ENCODE measurements around the gene CPSF3.

DNA sequence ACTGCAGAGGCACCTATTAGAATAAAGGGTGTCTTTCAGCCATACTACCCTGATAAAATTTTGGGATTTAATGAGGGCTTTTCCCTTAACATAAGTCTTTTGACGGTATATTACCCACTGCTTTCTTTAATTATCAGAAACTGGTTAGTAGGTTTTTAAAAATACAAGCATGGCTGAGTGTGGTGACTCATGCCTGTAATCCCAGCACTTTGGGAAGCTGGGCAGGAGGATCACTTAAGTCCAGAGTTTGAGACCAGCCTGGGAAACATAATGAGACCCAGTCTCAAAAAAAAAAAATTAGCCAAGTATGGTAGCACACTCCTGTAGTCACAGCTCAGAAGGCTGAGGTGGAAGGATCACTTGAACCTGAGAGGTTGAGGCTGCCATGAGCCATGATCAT lies 16.1 kb downstream of the CPSF3 start:
- TF ChIP-seq SRSF9 (IDR thresholded peaks at IDR 0.05; ENCODE audit: borderline replicate concordance, insufficient read depth, low read depth, low read length, poor library complexity, severe bottlenecking) = no peak
- TF ChIP-seq, protein P1, sequence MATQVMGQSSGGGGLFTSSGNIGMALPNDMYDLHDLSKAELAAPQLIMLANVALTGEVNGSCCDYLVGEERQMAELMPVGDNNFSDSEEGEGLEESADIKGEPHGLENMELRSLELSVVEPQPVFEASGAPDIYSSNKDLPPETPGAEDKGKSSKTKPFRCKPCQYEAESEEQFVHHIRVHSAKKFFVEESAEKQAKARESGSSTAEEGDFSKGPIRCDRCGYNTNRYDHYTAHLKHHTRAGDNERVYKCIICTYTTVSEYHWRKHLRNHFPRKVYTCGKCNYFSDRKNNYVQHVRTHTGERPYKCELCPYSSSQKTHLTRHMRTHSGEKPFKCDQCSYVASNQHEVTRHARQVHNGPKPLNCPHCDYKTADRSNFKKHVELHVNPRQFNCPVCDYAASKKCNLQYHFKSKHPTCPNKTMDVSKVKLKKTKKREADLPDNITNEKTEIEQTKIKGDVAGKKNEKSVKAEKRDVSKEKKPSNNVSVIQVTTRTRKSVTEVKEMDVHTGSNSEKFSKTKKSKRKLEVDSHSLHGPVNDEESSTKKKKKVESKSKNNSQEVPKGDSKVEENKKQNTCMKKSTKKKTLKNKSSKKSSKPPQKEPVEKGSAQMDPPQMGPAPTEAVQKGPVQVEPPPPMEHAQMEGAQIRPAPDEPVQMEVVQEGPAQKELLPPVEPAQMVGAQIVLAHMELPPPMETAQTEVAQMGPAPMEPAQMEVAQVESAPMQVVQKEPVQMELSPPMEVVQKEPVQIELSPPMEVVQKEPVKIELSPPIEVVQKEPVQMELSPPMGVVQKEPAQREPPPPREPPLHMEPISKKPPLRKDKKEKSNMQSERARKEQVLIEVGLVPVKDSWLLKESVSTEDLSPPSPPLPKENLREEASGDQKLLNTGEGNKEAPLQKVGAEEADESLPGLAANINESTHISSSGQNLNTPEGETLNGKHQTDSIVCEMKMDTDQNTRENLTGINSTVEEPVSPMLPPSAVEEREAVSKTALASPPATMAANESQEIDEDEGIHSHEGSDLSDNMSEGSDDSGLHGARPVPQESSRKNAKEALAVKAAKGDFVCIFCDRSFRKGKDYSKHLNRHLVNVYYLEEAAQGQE (IDR thresholded peaks at IDR 0.05; ENCODE audit: borderline replicate concordance in 1 of 2, low read depth in 1 of 2, low read length in 2 of 2) = no peak
- no peak for TF ChIP-seq IRF2 (CRISPR knock-in tag; IDR thresholded peaks at IDR 0.05)
- no peak for TF ChIP-seq EZH2 (conservative IDR thresholded peaks at IDR 0.05; ENCODE audit: low read depth, low read length)
- no peak for TF ChIP-seq CTCF (CRISPR knock-in tag; IDR thresholded peaks at IDR 0.05)
- no peak for TF ChIP-seq FOXM1 (CRISPR knock-in tag; IDR thresholded peaks at IDR 0.05)
- no peak for TF ChIP-seq SIN3A (IDR thresholded peaks at IDR 0.05; ENCODE audit: borderline replicate concordance, low read depth, low read length)
